Inferior parietal cortex (tissue), 1 donor: Measurements from ENCODE around the gene KCNH2.

Experiments
- DNase-seq: peaks from one replicate; pipeline ENCODE4 v3.0.0-alpha.2; 2016; ENCODE audit errors: extremely low spot score

The KCNH2 gene

DNA sequence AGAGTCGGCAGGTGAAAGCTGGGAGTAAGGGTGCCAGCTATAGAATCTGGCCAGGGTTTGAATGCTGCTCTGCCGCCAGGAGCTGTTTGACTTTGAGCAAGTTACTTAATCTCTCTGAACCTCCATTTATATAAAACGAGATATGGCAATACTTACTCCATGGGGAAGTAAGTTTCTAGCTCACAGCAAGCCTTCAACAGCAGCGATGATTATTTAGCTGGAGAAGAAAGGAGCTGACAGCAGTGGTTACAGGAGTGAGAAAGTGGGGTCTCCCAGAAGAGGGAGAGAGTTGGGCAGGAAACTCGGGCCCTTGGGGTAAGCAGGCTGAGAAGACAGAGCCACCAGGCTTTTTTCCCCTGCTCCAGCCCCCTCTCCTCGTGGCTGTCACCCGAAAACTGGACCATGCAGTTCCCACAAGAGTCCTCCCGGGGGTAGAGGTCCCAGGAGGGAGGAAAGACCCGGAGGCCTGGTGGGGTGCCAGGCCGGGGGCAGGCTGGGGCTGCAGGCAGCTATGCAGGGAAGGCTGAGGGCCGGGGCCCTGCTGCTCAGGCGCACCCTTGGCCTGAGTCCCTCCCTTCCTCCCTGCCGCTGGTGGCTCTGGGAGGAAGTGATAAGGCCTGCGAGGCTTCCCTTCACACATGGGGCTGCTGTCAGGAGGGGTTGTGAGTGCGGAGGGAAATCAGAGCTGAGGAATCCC, 16.2 kb upstream of the KCNH2 start:
- DNase-seq, result no peak

GRCh38 chr7:150993511-150993910, 15.4 kb upstream of the KCNH2 start:
- no peak for DNase-seq

- no peak for DNase-seq
Observed at GRCh38 chr7:150992833-150993302, 14.7 kb upstream of the KCNH2 start.

- no peak for DNase-seq
Observed at GRCh38 chr7:150992051-150992640, 14.0 kb upstream of the KCNH2 start.

DNA sequence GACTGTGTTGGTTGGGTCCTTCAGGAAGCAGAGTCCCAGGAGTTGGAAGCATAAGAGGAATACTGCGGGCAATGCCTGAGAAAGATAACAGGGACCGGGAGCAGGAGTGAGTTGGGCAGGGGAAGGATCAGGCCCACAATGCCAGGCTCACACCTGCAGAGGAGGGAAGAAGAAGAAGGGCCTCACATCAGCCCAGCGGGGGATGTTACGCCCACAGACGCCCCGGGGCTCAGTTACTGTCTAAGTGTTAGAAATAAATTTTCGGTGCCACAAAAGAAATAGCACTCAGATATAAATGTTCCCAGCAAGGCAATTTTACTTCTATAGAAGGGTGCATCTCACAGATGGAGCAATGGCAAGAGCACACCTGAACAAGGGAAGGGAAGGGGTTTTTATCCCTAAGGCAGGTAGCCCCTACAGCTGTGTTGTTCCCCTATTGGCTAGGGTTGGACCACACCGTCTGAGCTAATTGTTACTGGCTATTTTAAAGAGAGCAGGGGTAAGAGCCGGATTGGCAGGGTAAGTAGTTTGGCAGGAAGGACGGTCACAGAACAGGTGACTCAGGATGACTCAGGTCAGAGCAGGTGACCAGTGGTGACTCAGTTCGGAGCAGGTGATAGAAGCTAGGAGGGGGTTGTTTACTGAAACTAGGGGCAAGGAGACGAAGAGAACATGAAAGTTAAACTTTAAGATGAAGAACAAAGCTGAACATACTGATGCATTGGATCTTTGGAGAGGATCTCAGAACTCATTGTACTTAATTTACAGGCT, 12.5 kb upstream of the KCNH2 start, which contains the start of gene NOS3:
Gene NOS3, plus strand, starts transcription at position 602 of the 771 bp plus-strand sequence. CDS start 2,787 bp downstream, outside the sequence.
- DNase-seq, result no peak

DNA sequence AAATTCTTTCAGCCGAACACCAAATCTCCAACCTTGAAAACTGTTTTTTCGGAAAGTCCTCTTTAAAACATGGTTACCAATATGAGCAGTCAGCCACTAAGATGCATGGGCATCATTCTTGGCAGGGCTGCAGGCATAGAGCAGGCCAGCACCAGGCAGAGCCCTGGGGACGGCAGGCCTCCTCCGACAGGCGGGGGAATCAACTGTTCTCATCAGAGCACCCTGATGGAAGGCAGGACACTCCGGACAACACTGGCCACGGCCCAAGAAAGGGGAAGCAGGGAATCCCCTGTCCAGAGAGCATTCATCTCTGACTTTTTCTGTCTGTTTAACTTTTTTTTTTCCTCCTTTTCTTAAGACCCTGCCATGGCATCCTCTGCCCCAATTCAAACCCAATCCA, 11.3 kb upstream of the KCNH2 start:
- no peak for DNase-seq

- DNase-seq, result peak; percentile 76
Observed at GRCh38 chr7:150988230-150989226, 10.4 kb upstream of the KCNH2 start.

- DNase-seq, result no peak
Observed at GRCh38 chr7:150986556-150986955, 8.4 kb upstream of the KCNH2 start.

DNA sequence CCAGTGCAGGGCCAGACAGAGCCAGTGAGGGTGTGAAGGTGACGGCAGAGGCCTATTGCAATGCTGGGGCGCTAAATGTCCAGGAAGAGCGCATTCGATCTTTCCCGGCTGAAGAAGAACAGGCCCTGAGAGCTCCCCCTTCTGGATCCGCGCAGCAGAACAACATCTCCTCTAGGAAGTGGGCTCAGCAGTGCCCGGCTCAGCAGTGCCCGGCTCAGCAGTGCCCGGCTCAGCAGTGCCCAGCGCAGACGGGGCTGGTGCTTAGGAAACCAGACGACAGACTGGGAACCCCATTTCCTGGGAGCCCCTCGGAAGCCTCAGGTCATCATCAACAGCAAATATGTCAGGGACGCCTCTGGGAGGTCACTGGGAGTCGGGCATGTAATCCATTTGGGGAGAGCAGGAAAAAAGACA, 8.0 kb upstream of the KCNH2 start:
- no peak for DNase-seq

DNA sequence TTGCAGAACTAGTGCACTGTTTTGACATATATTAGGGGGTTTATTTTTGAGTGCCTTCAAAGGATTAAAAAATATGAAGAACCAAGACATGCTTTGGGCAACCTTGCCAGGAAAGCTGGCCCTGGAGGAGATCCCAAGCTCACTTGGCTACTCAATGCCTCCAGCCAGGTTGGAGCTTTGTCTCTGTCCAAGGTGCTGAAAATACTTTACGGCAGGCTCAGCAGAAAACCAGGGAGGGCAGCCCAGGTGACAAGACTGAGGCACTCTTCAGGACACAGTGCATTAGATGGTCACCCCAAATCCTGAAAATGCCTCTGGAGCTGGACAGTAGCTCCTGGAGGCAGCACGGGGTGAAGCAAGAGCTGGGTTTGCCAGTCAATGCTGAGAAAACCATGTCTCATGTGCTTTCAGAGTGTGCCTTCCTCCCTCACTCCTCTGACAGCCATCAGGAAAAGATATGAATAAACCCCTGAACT, 5.8 kb upstream of the KCNH2 start:
- DNase-seq, result no peak

DNA sequence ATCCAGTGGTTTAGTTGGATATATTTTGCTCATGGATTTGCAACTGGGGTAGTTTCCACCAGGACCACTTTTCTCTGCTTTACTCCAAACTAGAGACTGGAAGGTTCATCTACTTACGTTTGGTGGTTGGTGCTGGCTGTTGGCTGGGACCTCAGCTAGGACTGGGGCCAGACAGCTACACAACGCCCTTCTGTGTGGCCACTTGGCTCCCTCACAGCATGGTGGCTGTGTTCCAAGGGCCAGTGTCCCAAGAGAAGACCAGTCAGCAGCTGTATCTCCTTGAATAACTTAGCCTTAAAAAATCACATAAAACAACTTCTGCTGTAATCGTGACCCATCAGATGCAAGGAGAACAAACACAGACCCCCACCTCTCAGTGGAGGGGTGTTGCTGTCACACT, 4.2 kb upstream of the KCNH2 start:
- peak; percentile 89 for DNase-seq

- no peak for DNase-seq
Observed at GRCh38 chr7:150981644-150982043, 3.5 kb upstream of the KCNH2 start.

GRCh38 chr7:150980663-150981062, 2.5 kb upstream of the KCNH2 start:
- no peak for DNase-seq

- no peak for DNase-seq
Observed at GRCh38 chr7:150979713-150980390, 1.7 kb upstream of the KCNH2 start.

DNA sequence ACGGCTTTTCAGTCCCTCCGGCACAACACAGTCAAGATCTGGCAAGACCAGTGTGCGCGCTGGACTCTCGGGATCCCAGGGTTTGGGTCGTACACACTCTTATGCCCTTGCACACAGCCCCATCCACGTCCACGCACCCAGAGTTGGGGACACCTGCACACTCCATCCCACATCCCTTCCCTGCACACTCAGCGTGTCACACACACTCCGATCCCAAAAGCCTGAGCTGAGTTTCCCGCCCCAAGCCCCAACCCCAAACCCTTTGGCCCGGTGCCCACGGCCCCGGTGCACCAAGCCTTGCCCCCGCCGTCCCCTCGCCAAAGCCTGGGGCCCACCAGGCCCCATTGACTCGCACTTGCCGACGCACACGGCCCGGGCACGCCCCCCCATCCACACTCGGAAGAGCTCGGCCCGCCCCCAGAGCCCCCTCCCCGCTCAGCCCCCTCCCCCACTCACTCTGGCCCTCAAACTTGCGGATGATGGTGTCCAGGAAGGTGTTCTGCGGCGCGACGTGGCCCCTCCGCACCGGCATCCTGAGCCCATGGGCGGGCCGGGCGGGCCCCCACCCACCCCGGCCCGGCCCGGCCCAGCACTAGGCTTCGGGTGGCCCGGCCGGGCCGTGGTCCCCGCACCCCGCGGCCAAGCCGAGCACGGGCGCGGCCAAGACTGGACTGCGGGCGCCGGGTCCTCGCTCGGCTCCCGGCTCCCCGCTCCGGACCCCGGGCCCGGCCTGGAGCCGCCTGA, 567 bp downstream of the KCNH2 start:
- DNase-seq, result no peak

- no peak for DNase-seq
Observed at GRCh38 chr7:150976529-150977381, 1.4 kb downstream of the KCNH2 start.

GRCh38 chr7:150975536-150976319, 2.4 kb downstream of the KCNH2 start:
- DNase-seq, result no peak
